Measurements from ENCODE around the gene CLASP1. TPM values are rescaled to one million over a fixed set of nuclear protein-coding genes. Genes with fewer than 3 reads are reported as not detected.

Gene CLASP1
- total RNA-seq, 1 experiment from 2014 or later: 45.9 TPM

- Histone ChIP-seq H3K14ac (ENCODE audit: insufficient read depth, low read length) (no peak overlapping the region), H2BK15ac (ENCODE audit: low read depth, low read length) (no peak overlapping the region), H2BK120ac (ENCODE audit: low read depth, low read length, poor library complexity, severe bottlenecking) (no peak overlapping the region), H3K23me2 (ENCODE audit: insufficient read length, low read depth, low read length, poor library complexity, severe bottlenecking) (no peaks in the 10 kb centered on the region), H3T11ph (ENCODE audit: low read length) (no peak overlapping the region), H2BK20ac (ENCODE audit: low read depth, low read length, poor library complexity, severe bottlenecking) (no peak overlapping the region), H3K9ac (ENCODE audit: extremely low read depth, insufficient read length, low read length) (no peak overlapping the region), H3K4me1 (ENCODE audit: insufficient read depth, low read length) (no peaks in the 10 kb centered on the region; the same call in 1 of the 2 replicates), H4K8ac (replicated peaks; ENCODE audit: insufficient read length, low read depth, low read length) (no peak overlapping the region), H4K91ac (ENCODE audit: insufficient read length, low read depth, low read length) (no peak overlapping the region), H2BK12ac (ENCODE audit: insufficient read length, low read depth, low read length) (no peak overlapping the region), H2BK5ac (ENCODE audit: insufficient read length, low read length) (no peak overlapping the region), H3K27ac (ENCODE audit: insufficient read length, low read depth, low read length) (no peak overlapping the region), H3K27me3 (ENCODE audit: insufficient read depth, low read length) (no peaks in the 10 kb centered on the region), H4K20me1 (ENCODE audit: control insufficient read depth, insufficient read depth, insufficient read length) (no peaks in the 10 kb centered on the region), H2AFZ (ENCODE audit: low read length) (no peak overlapping the region), H3K56ac (ENCODE audit: insufficient read length, low read depth, low read length) (no peak overlapping the region), H3K79me2 (ENCODE audit: insufficient read depth, low read length) (no peaks in the 10 kb centered on the region), H3K23ac (ENCODE audit: insufficient read length, low read depth, low read length) (no peak overlapping the region), H3K4ac (ENCODE audit: low read depth, low read length) (no peak overlapping the region), H3K9me3 (ENCODE audit: control insufficient read depth, low read depth, low read length) (no peaks in the 10 kb centered on the region), H4K5ac (ENCODE audit: insufficient read length, low read depth, low read length) (no peak overlapping the region), H3K79me1 (ENCODE audit: insufficient read depth, low read depth, low read length, poor library complexity, severe bottlenecking) (no peaks in the 10 kb centered on the region), H3K4me2 (ENCODE audit: insufficient read depth, insufficient read length, low read length) (no peak overlapping the region), H3K18ac (ENCODE audit: insufficient read length, low read depth, low read length) (no peak overlapping the region), H2AK5ac (ENCODE audit: insufficient read length, low read length) (no peak overlapping the region)
- Mint-ChIP-seq H3K4me1 (peaks cover 0 to 5% of the 10 kb centered on the region in 2 experiments; a peak in 2 of 4 replicates), H3K9me3 (no peaks in the 10 kb centered on the region), H3K27me3 (ENCODE audit: low read depth) (no peaks in the 10 kb centered on the region), H3K4me3 (no peak overlapping the region), H3K27ac (no peak overlapping the region), H3K36me3 (ENCODE audit: insufficient read depth in 1 of 3, low read depth in 3 of 3) (peaks cover 2 to 31% (median 25%) of the 10 kb centered on the region in 3 experiments; a peak in 6 of 7 replicates)
- no peak for DNase-seq
- WGBS (ENCODE audit: extremely low coverage, insufficient read length, low lambda C conversion rate): no CpG with 5 or more reads among the region's 2 CpGs
- TF ChIP-seq CTCF (conservative IDR thresholded peaks at IDR 0.05): no peak
Measured at GRCh38 chr2:121409388-121409787, 239.9 kb downstream of the CLASP1 start.

Data from H9 (cell line).